NB4 (cell line): ENCODE measurements around the gene CDIPT.

Experiments
- CTCF ChIP-seq: IDR thresholded peaks from one replicate; pipeline ENCODE4 v1.5.1; 2012; ENCODE audit warnings: low read depth, low read length
- MAX ChIP-seq: IDR thresholded peaks from 2 replicates; pipeline ENCODE4 v1.6.1; 2011; ENCODE audit warnings: low read depth, low read length

GRCh38 chr16:29824589-29825144 is 38.4 kb downstream of the CDIPT start:
- TF ChIP-seq CTCF (no peak), MAX (no peak)
